GM12878 (cell line): ENCODE data around the gene SPTLC2. TPM values are rescaled to one million over a fixed set of nuclear protein-coding genes. Genes with fewer than 3 reads are reported as not detected.

ENCODE experiments used
- BHLHE40 ChIP-seq, 2 experiments: fragments of 450-650 bp in 1 of 2; IDR thresholded peaks; 2 replicates each; pipeline ENCODE4 v1.6.1; 2011 to 2017; ENCODE audit warnings: low read depth in 2 of 2, borderline replicate concordance in 1 of 2, improper control_type of control experiment in 1 of 2, low read length in 1 of 2, mild to moderate bottlenecking in 1 of 2
- CEBPB ChIP-seq, 2 experiments: fragments of 150-350 bp in 1 of 2; IDR thresholded peaks; 2 replicates each; pipeline ENCODE4 v1.6.1; 2012 to 2014; ENCODE audit warnings: low read depth in 2 of 2, low read length in 2 of 2, borderline replicate concordance in 1 of 2, inconsistent platforms in 1 of 2
- FOS ChIP-seq: IDR thresholded peaks from 3 replicates; pipeline ENCODE4 v1.6.1; 2011; ENCODE audit warnings: borderline replicate concordance; ENCODE audit not compliant: insufficient read length; ENCODE audit errors: extremely low read depth
- GABPA ChIP-seq: IDR thresholded peaks from 2 replicates; pipeline ENCODE4 v1.6.1; 2014; ENCODE audit warnings: antibody characterized with exemption, low read depth, mild to moderate bottlenecking, inconsistent platforms
- IKZF1 ChIP-seq: fragments of 450-650 bp; conservative IDR thresholded peaks from 2 replicates; pipeline ENCODE4 v1.6.1; 2017; ENCODE audit warnings: antibody characterized with exemption, mild to moderate bottlenecking
- MEF2B ChIP-seq: fragments of 450-650 bp; IDR thresholded peaks from 2 replicates; pipeline ENCODE4 v1.6.1; 2018; ENCODE audit warnings: mild to moderate bottlenecking, moderate library complexity; ENCODE audit not compliant: partially characterized antibody, poor library complexity, severe bottlenecking
- MYB ChIP-seq: fragments of 150-350 bp; IDR thresholded peaks from 2 replicates; pipeline ENCODE4 v1.6.1; 2014; ENCODE audit warnings: mild to moderate bottlenecking, low read depth, low read length, borderline replicate concordance
- MYC ChIP-seq: IDR thresholded peaks from 2 replicates; pipeline ENCODE4 v1.6.1; 2011; ENCODE audit warnings: mild to moderate bottlenecking, low read length, moderate library complexity, inconsistent platforms; ENCODE audit not compliant: insufficient read depth, insufficient replicate concordance, insufficient read length, severe bottlenecking
- NFYA ChIP-seq: IDR thresholded peaks from 2 replicates; pipeline ENCODE4 v1.6.1; 2011; ENCODE audit warnings: low read depth, mild to moderate bottlenecking, low read length, improper control_type of control experiment, borderline replicate concordance
- NFYB ChIP-seq: IDR thresholded peaks from 2 replicates; pipeline ENCODE4 v1.6.1; 2011; ENCODE audit warnings: low read depth, mild to moderate bottlenecking, low read length, improper control_type of control experiment, moderate library complexity; ENCODE audit not compliant: insufficient read depth
- RAD21 ChIP-seq: IDR thresholded peaks from 2 replicates; pipeline ENCODE4 v1.6.1; 2011; ENCODE audit warnings: mild to moderate bottlenecking, low read depth, low read length, moderate library complexity; ENCODE audit not compliant: insufficient read depth
- RBBP5 ChIP-seq: fragments of 200-600 bp; sonication (generic); conservative IDR thresholded peaks from 2 replicates; pipeline ENCODE4 v1.6.1; 2016
- RFX5 ChIP-seq: IDR thresholded peaks from 2 replicates; pipeline ENCODE4 v1.6.1; 2011; ENCODE audit warnings: low read depth, low read length, improper control_type of control experiment
- RUNX3 ChIP-seq: IDR thresholded peaks from 2 replicates; pipeline ENCODE4 v1.6.1; 2012; ENCODE audit warnings: low read length, inconsistent platforms
- SIN3A ChIP-seq: IDR thresholded peaks from 2 replicates; pipeline ENCODE4 v1.6.1; 2012; ENCODE audit warnings: low read depth, low read length, improper control_type of control experiment
- SMARCA5 ChIP-seq: fragments of 450-650 bp; IDR thresholded peaks from 2 replicates; pipeline ENCODE4 v1.6.1; 2017; ENCODE audit warnings: mild to moderate bottlenecking
- SPI1 ChIP-seq: IDR thresholded peaks from 2 replicates; pipeline ENCODE4 v1.6.1; 2011; ENCODE audit warnings: low read depth, mild to moderate bottlenecking, low read length, moderate library complexity, borderline replicate concordance; ENCODE audit not compliant: insufficient read depth
- TARDBP ChIP-seq: IDR thresholded peaks from 2 replicates; pipeline ENCODE4 v1.6.1; 2016; ENCODE audit warnings: borderline replicate concordance
- ZBTB11 ChIP-seq: fragments of 450-650 bp; formaldehyde crosslinking; IDR thresholded peaks from 2 replicates; pipeline ENCODE4 v1.5.0; 2022; ENCODE audit warnings: mild to moderate bottlenecking, missing genetic modification characterization
- ZNF274 ChIP-seq: IDR thresholded peaks from one replicate; pipeline ENCODE4 v1.8.0; 2011; ENCODE audit not compliant: insufficient read length, insufficient read depth
- polyA plus RNA-seq, 11 experiments: library from polyadenylated mRNA; depleted of rRNA in 4 of 11; unstranded in 6 of 11; stranded (reverse) in 5 of 11; fragments of >200 nt; fragmentation: Nextera tagmentation in 4 of 11; fragmentation: Illumina TruSeq in 1 of 11; extraction: Ambion mirVana in 4 of 11; extraction: Trizol in 1 of 11; gene quantifications; 1 replicate in 1 of 11; 2 replicates in 10 of 11; pipeline versions ENCODE4 v1.2.1 to v1.2.3, GENCODE V29; 2011 to 2016; ENCODE audit warnings: inconsistent platforms in 2 of 11, missing spikeins in 2 of 11, low read depth in 1 of 11
- total RNA-seq, 4 experiments: library from RNA; depleted of rRNA in 3 of 4; stranded (reverse); fragments of >200 nt in 3 of 4; fragmentation: Illumina TruSeq in 1 of 4; extraction: Trizol in 1 of 4; gene quantifications; 2 replicates each; pipeline versions ENCODE4 v1.2.1 to v1.2.3, GENCODE V29; 2013 to 2021
- TF ChIP-seq, protein P1 (sequence below): fragments of 450-650 bp; IDR thresholded peaks from 2 replicates; pipeline ENCODE4 v1.6.1; 2017; ENCODE audit warnings: borderline replicate concordance
- TF ChIP-seq, protein P2 (sequence below): fragments of 150-350 bp; IDR thresholded peaks from 2 replicates; pipeline ENCODE4 v1.6.1; 2016; ENCODE audit warnings: low read depth, low read length

The SPTLC2 gene
- total and polyA plus RNA-seq, 10 of the 15 experiments (the other 5 are each of a cell fraction or from before 2014, with no cell fraction given) = 6.9 to 35.1 (median 19.7) TPM

- TF ChIP-seq, protein P1, sequence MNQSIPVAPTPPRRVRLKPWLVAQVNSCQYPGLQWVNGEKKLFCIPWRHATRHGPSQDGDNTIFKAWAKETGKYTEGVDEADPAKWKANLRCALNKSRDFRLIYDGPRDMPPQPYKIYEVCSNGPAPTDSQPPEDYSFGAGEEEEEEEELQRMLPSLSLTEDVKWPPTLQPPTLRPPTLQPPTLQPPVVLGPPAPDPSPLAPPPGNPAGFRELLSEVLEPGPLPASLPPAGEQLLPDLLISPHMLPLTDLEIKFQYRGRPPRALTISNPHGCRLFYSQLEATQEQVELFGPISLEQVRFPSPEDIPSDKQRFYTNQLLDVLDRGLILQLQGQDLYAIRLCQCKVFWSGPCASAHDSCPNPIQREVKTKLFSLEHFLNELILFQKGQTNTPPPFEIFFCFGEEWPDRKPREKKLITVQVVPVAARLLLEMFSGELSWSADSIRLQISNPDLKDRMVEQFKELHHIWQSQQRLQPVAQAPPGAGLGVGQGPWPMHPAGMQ = no peak
- TF ChIP-seq NFYB (no peak), MEF2B (no peak), MYC (no peak), RBBP5 (no peak), FOS (no peak), CEBPB (IDR thresholded peaks at IDR 0.05; ENCODE audit: borderline replicate concordance in 1 of 2, low read depth in 2 of 2, low read length in 2 of 2) (no peak), SMARCA5 (no peak), SPI1 (no peak), IKZF1 (no peak), RAD21 (no peak), SIN3A (no peak), GABPA (no peak), ZBTB11 (CRISPR knock-in tag) (no peak), RUNX3 (peak; percentile 34; the same call in 1 of the 2 replicates), TARDBP (no peak), MYB (no peak), NFYA (no peak), RFX5 (no peak), ZNF274 (no peak), BHLHE40 (IDR thresholded peaks at IDR 0.05; ENCODE audit: borderline replicate concordance in 1 of 2, low read depth in 2 of 2, low read length in 1 of 2) (peak; percentile 31 to 40; a peak in 2 of 4 replicates)
- TF ChIP-seq, protein P2, sequence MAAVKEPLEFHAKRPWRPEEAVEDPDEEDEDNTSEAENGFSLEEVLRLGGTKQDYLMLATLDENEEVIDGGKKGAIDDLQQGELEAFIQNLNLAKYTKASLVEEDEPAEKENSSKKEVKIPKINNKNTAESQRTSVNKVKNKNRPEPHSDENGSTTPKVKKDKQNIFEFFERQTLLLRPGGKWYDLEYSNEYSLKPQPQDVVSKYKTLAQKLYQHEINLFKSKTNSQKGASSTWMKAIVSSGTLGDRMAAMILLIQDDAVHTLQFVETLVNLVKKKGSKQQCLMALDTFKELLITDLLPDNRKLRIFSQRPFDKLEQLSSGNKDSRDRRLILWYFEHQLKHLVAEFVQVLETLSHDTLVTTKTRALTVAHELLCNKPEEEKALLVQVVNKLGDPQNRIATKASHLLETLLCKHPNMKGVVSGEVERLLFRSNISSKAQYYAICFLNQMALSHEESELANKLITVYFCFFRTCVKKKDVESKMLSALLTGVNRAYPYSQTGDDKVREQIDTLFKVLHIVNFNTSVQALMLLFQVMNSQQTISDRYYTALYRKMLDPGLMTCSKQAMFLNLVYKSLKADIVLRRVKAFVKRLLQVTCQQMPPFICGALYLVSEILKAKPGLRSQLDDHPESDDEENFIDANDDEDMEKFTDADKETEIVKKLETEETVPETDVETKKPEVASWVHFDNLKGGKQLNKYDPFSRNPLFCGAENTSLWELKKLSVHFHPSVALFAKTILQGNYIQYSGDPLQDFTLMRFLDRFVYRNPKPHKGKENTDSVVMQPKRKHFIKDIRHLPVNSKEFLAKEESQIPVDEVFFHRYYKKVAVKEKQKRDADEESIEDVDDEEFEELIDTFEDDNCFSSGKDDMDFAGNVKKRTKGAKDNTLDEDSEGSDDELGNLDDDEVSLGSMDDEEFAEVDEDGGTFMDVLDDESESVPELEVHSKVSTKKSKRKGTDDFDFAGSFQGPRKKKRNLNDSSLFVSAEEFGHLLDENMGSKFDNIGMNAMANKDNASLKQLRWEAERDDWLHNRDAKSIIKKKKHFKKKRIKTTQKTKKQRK = no peak
Measured at GRCh38 chr14:77458249-77458950, 158.0 kb downstream of the SPTLC2 start (continued).
